ACC112 (cell line): Measurements from ENCODE around the gene RASSF5.

Experiments used
- H2AFZ ChIP-seq: fragments of 200-600 bp; sonication (generic); one replicate; pipeline ENCODE4 v1.6.0; 2017; ENCODE audit warnings: antibody characterized with exemption, low read length; ENCODE audit not compliant: unreplicated experiment
- H3K27ac ChIP-seq: fragments of 200-600 bp; sonication (generic); 2 replicates; pipeline ENCODE4 v1.5.1; 2014; ENCODE audit warnings: low read depth, mild to moderate bottlenecking, antibody characterized with exemption, low read length, moderate library complexity
- H3K27me3 ChIP-seq: fragments of 200-600 bp; sonication (generic); 2 replicates; pipeline ENCODE4 v1.6.1; 2014; ENCODE audit warnings: mild to moderate bottlenecking, antibody characterized with exemption, low read length, moderate library complexity, mixed read lengths; ENCODE audit not compliant: insufficient read depth
- H3K36me3 ChIP-seq: fragments of 200-600 bp; sonication (generic); 2 replicates; pipeline ENCODE4 v1.6.1; 2016; ENCODE audit warnings: mild to moderate bottlenecking, antibody characterized with exemption, low read length, moderate library complexity, mixed read lengths; ENCODE audit not compliant: insufficient read depth
- H3K4me1 ChIP-seq: fragments of 200-600 bp; sonication (generic); one replicate; pipeline ENCODE4 v1.6.1; 2016; ENCODE audit warnings: low read length, mixed read lengths; ENCODE audit not compliant: insufficient read depth, unreplicated experiment, control insufficient read depth
- H3K4me3 ChIP-seq: fragments of 200-600 bp; sonication (generic); 2 replicates; pipeline ENCODE4 v1.5.1; 2014; ENCODE audit warnings: mild to moderate bottlenecking, low read depth, low read length
- H3K79me2 ChIP-seq: fragments of 200-600 bp; sonication (generic); one replicate; pipeline ENCODE4 v1.6.0; 2016; ENCODE audit warnings: low read length; ENCODE audit not compliant: control insufficient read depth, unreplicated experiment, insufficient read depth

The RASSF5 gene

GRCh38 chr1:206635080-206635977, 128.0 kb downstream of the RASSF5 start, which contains the start of gene DYRK3:
Gene DYRK3 (plus strand): TSS chr1:206635536. CDS start chr1:206635704, 168 bp downstream.
- Histone ChIP-seq H3K4me3 (peak within 1 kb of the TSS; percentile 89), H3K27ac (peak within 1 kb of the TSS; percentile 90), H3K36me3 (no peaks in the 10 kb centered on the region; the same call in 1 of the 2 replicates), H3K79me2 (peaks cover 23% of the 10 kb centered on the region), H3K27me3 (no peaks in the 10 kb centered on the region), H3K4me1 (peaks cover 44% of the 10 kb centered on the region), H2AFZ (peak within 1 kb of the TSS; percentile 63)

- H3K27me3 ChIP-seq = no peaks in the 10 kb centered on the region
- peak overlapping the region; percentile 63 for H2AFZ ChIP-seq
- H3K4me3 ChIP-seq = peak overlapping the region; percentile 89
- H3K36me3 ChIP-seq = no peaks in the 10 kb centered on the region; the same call in 1 of the 2 replicates
- H3K27ac ChIP-seq = peak overlapping the region; percentile 65
- peaks cover 23% of the 10 kb centered on the region for H3K79me2 ChIP-seq
- H3K4me1 ChIP-seq = peaks cover 44% of the 10 kb centered on the region
These were observed 128.6 kb downstream of the RASSF5 start for GRCh38 chr1:206635978-206636345.

- Histone ChIP-seq H2AFZ (no peak overlapping the region), H3K36me3 (no peaks in the 10 kb centered on the region; the same call in 1 of the 2 replicates), H3K4me3 (peak overlapping the region; percentile 89), H3K4me1 (peaks cover 44% of the 10 kb centered on the region), H3K27me3 (no peaks in the 10 kb centered on the region), H3K27ac (peak overlapping the region; percentile 65), H3K79me2 (peaks cover 23% of the 10 kb centered on the region)
These were observed 129.3 kb downstream of the RASSF5 start for GRCh38 chr1:206636671-206637070.

GRCh38 chr1:206637605-206638004, 130.3 kb downstream of the RASSF5 start:
- H3K27ac ChIP-seq = peak overlapping the region; percentile 65
- H3K4me1 ChIP-seq = peaks cover 44% of the 10 kb centered on the region
- peaks cover 23% of the 10 kb centered on the region for H3K79me2 ChIP-seq
- H3K36me3 ChIP-seq = no peaks in the 10 kb centered on the region; the same call in 1 of the 2 replicates
- no peak overlapping the region for H2AFZ ChIP-seq
- peak overlapping the region; percentile 89 for H3K4me3 ChIP-seq
- no peaks in the 10 kb centered on the region for H3K27me3 ChIP-seq
